Neural progenitor cell (in vitro differentiated cells): Measurements from ENCODE around the gene TNFSF13B.

Experiments used
- CTCF ChIP-seq: fragments of 200-600 bp; sonication (generic); IDR thresholded peaks from 2 replicates; pipeline ENCODE4 v1.5.1; 2017; ENCODE audit warnings: antibody characterized with exemption, mild to moderate bottlenecking
- EZH2 ChIP-seq: fragments of 200-600 bp; sonication (generic); IDR thresholded peaks from 2 replicates; pipeline ENCODE4 v1.6.1; 2017; ENCODE audit warnings: antibody characterized with exemption, mild to moderate bottlenecking, moderate library complexity

GRCh38 chr13:108342369-108343289 is 73.1 kb downstream of the TNFSF13B start:
- peak; percentile 73 for TF ChIP-seq CTCF
- TF ChIP-seq EZH2 = no peak
